OCI-LY3 (cell line): ENCODE results near the gene FBLN7.

Experiments
- CTCF ChIP-seq: fragments of 200-600, 300-600 bp; sonication (generic); IDR thresholded peaks from 2 replicates; pipeline ENCODE4 v1.5.1; 2014; ENCODE audit warnings: antibody characterized with exemption, low read length, low read depth
- EZH2phosphoT487 ChIP-seq: fragments of 200-600 bp; shearing (Covaris generic); IDR thresholded peaks from 2 replicates; pipeline ENCODE4 v1.6.1; 2018; ENCODE audit warnings: antibody characterized with exemption, mixed run types, low read depth

GRCh38 chr2:112137516-112138158, 548 bp upstream of the FBLN7 start:
- TF ChIP-seq CTCF (no peak), EZH2phosphoT487 (no peak)
